GM18870 (cell line): ENCODE data around the gene CDK6.
"Not testable (repeated sequence)": the region's sequence is repeated elsewhere in the genome, so short reads cannot be mapped to it uniquely, and the experiment has no call there.

ENCODE experiments used
- ATAC-seq: cut with Tn5 transposase; IDR thresholded peaks from one replicate; pipeline ENCODE4 v1.9.1; 2021; ENCODE audit warnings: moderate library complexity; ENCODE audit not compliant: unreplicated experiment

The CDK6 gene

GRCh38 chr7:92836489-92836999 lies at the start of gene CDK6:
Gene CDK6 (minus strand): TSS chr7:92836573. CDS start chr7:92833323, 3,250 bp downstream.
- ATAC-seq = no peak

GRCh38 chr7:92886039-92886438 lies 49.7 kb upstream of the CDK6 start:
- not testable (repeated sequence) for ATAC-seq

GRCh38 chr7:92884218-92884617 lies 47.8 kb upstream of the CDK6 start:
- no peak for ATAC-seq

- no peak for ATAC-seq
These were observed 46.4 kb upstream of the CDK6 start for GRCh38 chr7:92882760-92883159.

GRCh38 chr7:92881091-92881485 lies 44.7 kb upstream of the CDK6 start:
- ATAC-seq = no peak

GRCh38 chr7:92880212-92881090 lies 44.1 kb upstream of the CDK6 start:
- no peak for ATAC-seq

- no peak for ATAC-seq
These were observed 41.0 kb upstream of the CDK6 start for GRCh38 chr7:92877367-92877766.

- no peak for ATAC-seq
These were observed 40.5 kb upstream of the CDK6 start for GRCh38 chr7:92876836-92877235.

- ATAC-seq = no peak
These were observed 39.3 kb upstream of the CDK6 start for GRCh38 chr7:92875719-92876118.

GRCh38 chr7:92875173-92875572 lies 38.8 kb upstream of the CDK6 start:
- ATAC-seq = no peak

GRCh38 chr7:92874567-92874966 lies 38.2 kb upstream of the CDK6 start:
- no peak for ATAC-seq

- ATAC-seq = no peak
These were observed 37.4 kb upstream of the CDK6 start for GRCh38 chr7:92873776-92874175.

GRCh38 chr7:92872701-92873100 lies 36.3 kb upstream of the CDK6 start:
- no peak for ATAC-seq

GRCh38 chr7:92868683-92869293 lies 32.4 kb upstream of the CDK6 start:
- no peak for ATAC-seq

- not testable (repeated sequence) for ATAC-seq
These were observed 27.8 kb upstream of the CDK6 start for GRCh38 chr7:92864169-92864568.

GRCh38 chr7:92856436-92856835 lies 20.1 kb upstream of the CDK6 start:
- ATAC-seq = no peak

GRCh38 chr7:92854501-92855238 lies 18.3 kb upstream of the CDK6 start:
- peak; percentile 77 for ATAC-seq

GRCh38 chr7:92851732-92852131 lies 15.4 kb upstream of the CDK6 start:
- ATAC-seq = no peak

- ATAC-seq = no peak
These were observed 14.1 kb upstream of the CDK6 start for GRCh38 chr7:92850516-92850915.

GRCh38 chr7:92849322-92849721 lies 12.9 kb upstream of the CDK6 start:
- ATAC-seq = no peak

- no peak for ATAC-seq
These were observed 12.5 kb upstream of the CDK6 start for GRCh38 chr7:92848851-92849250.
